ENCODE results near the gene PEX3. TPM values are rescaled to one million over a fixed set of nuclear protein-coding genes. Genes with fewer than 3 reads are reported as not detected.
A peak's percentile ranks its signal among the peaks of the same experiment; 100 is the strongest.

PEX3 gene
- total RNA-seq, 1 experiment from 2014 or later = 12.9 TPM

- Histone ChIP-seq H3K9me2 (ENCODE audit: insufficient read depth) (no peaks in the 10 kb centered on the region), H3K79me2 (ENCODE audit: insufficient read depth, low read length) (no peaks in the 10 kb centered on the region; the same call in 1 of the 2 replicates), H3K36me3 (ENCODE audit: control insufficient read depth in 1 of 2, insufficient read depth in 2 of 2, low read length in 2 of 2) (peaks cover 39 to 57% of the 10 kb centered on the region in 2 experiments), H3K4me3 (replicated peaks in 1 of 2; ENCODE audit: low read depth in 1 of 2, low read length in 2 of 2) (no peak overlapping the region), H3K27ac (ENCODE audit: low read depth, low read length) (no peak overlapping the region), H3K9ac (ENCODE audit: low read length) (no peak overlapping the region), H3K4me1 (ENCODE audit: control insufficient read depth in 1 of 2, insufficient read depth in 2 of 2, low read length in 2 of 2) (no peaks in the 10 kb centered on the region), H3K4me2 (ENCODE audit: low read length) (no peak overlapping the region), H2AFZ (ENCODE audit: low read depth, low read length, poor library complexity, severe bottlenecking) (no peak overlapping the region), H4K20me1 (ENCODE audit: insufficient read depth) (0 out of 2 replicates have a peak, but pooled peaks cover 3% of the 10 kb centered on the region), H3K27me3 (ENCODE audit: insufficient read depth, low read length) (no peaks in the 10 kb centered on the region), H3K9me3 (ENCODE audit: control insufficient read depth in 1 of 2, insufficient read depth in 1 of 2, low read depth in 1 of 2, low read length in 2 of 2) (no peaks in the 10 kb centered on the region)
- intact Hi-C loops (cut with micrococcal nuclease) = no loop called here
- BruUV-seq (replicated peaks) = no TSS peak
- TF ChIP-seq JUND (IDR thresholded peaks at IDR 0.05) = no peak
- TF ChIP-seq, protein P1, sequence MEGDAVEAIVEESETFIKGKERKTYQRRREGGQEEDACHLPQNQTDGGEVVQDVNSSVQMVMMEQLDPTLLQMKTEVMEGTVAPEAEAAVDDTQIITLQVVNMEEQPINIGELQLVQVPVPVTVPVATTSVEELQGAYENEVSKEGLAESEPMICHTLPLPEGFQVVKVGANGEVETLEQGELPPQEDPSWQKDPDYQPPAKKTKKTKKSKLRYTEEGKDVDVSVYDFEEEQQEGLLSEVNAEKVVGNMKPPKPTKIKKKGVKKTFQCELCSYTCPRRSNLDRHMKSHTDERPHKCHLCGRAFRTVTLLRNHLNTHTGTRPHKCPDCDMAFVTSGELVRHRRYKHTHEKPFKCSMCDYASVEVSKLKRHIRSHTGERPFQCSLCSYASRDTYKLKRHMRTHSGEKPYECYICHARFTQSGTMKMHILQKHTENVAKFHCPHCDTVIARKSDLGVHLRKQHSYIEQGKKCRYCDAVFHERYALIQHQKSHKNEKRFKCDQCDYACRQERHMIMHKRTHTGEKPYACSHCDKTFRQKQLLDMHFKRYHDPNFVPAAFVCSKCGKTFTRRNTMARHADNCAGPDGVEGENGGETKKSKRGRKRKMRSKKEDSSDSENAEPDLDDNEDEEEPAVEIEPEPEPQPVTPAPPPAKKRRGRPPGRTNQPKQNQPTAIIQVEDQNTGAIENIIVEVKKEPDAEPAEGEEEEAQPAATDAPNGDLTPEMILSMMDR (IDR thresholded peaks at IDR 0.05 in 2 of 3, conservative IDR thresholded peaks at IDR 0.05 in 1 of 3; ENCODE audit: borderline replicate concordance in 1 of 3, insufficient read depth in 1 of 3, low read depth in 2 of 3, low read length in 2 of 3) = no peak
- TF ChIP-seq TCF7L2 (IDR thresholded peaks at IDR 0.05; ENCODE audit: borderline replicate concordance, extremely low read depth, insufficient read depth, insufficient read length) = no peak
- no peak for TF ChIP-seq POLR2A (IDR thresholded peaks at IDR 0.05; ENCODE audit: borderline replicate concordance, extremely low read depth, insufficient read depth, insufficient read length)
- TF ChIP-seq ATF3 (IDR thresholded peaks at IDR 0.05) = no peak
- TF ChIP-seq RAD21 (IDR thresholded peaks at IDR 0.05; ENCODE audit: low read depth) = no peak
- no peak for TF ChIP-seq CBX3 (IDR thresholded peaks at IDR 0.05; ENCODE audit: low read depth)
- CTCF ChIA-PET = no interaction called here
- POLR2A ChIA-PET = no interaction called here
- RAD21 ChIA-PET (ENCODE audit: low non-redundant PET in 1 of 2, low total read pairs in 2 of 2, uncharacterized antibody in 2 of 2, unreplicated experiment in 2 of 2) = no interaction called here
- DNase-seq (ENCODE audit: low read depth, low spot score) (no peak), ATAC-seq (no peak)
Measured at GRCh38 chr6:143498428-143498827, 47.8 kb downstream of the PEX3 start.

GRCh38 chr6:143501851-143502250, 51.2 kb downstream of the PEX3 start:
- no TSS peak for BruUV-seq (replicated peaks)
- ChIA-PET RAD21 (ENCODE audit: low non-redundant PET in 1 of 2, low total read pairs in 2 of 2, uncharacterized antibody in 2 of 2, unreplicated experiment in 2 of 2) (no interaction called here), POLR2A (no interaction called here)

More at GRCh38 chr6:143501851-143502250, 51.2 kb downstream of the PEX3 start:
- H3K4me3 ChIP-seq (replicated peaks in 1 of 2; ENCODE audit: low read depth in 1 of 2, low read length in 2 of 2) = no peak overlapping the region
- H4K20me1 ChIP-seq (ENCODE audit: insufficient read depth) = no peaks in the 10 kb centered on the region
- TF ChIP-seq SRF (IDR thresholded peaks at IDR 0.05; ENCODE audit: low read depth) = no peak
- no peak for TF ChIP-seq TCF7L2 (IDR thresholded peaks at IDR 0.05; ENCODE audit: borderline replicate concordance, extremely low read depth, insufficient read depth, insufficient read length)
- TF ChIP-seq RAD21 (IDR thresholded peaks at IDR 0.05; ENCODE audit: low read depth) = peak; percentile 33; the same call in 1 of the 2 replicates
- no peaks in the 10 kb centered on the region for H3K9me2 ChIP-seq (ENCODE audit: insufficient read depth)
- ATAC-seq (no peak), DNase-seq (ENCODE audit: low read depth, low spot score) (no peak)
- no peaks in the 10 kb centered on the region for H3K27me3 ChIP-seq (ENCODE audit: insufficient read depth, low read length)
- no peak overlapping the region for H3K9ac ChIP-seq (ENCODE audit: low read length)
- H3K36me3 ChIP-seq (ENCODE audit: control insufficient read depth in 1 of 2, insufficient read depth in 2 of 2, low read length in 2 of 2) = peaks cover 32 to 51% of the 10 kb centered on the region in 2 experiments; a peak in 3 of 4 replicates
- H2AFZ ChIP-seq (ENCODE audit: low read depth, low read length, poor library complexity, severe bottlenecking) = no peak overlapping the region
- H3K9me3 ChIP-seq (ENCODE audit: control insufficient read depth in 1 of 2, insufficient read depth in 1 of 2, low read depth in 1 of 2, low read length in 2 of 2) = no peaks in the 10 kb centered on the region
- no peaks in the 10 kb centered on the region for H3K4me1 ChIP-seq (ENCODE audit: control insufficient read depth in 1 of 2, insufficient read depth in 2 of 2, low read length in 2 of 2)
- H3K4me2 ChIP-seq (ENCODE audit: low read length) = no peak overlapping the region
- intact Hi-C loops (cut with micrococcal nuclease) = no loop called here
- no peak overlapping the region for H3K27ac ChIP-seq (ENCODE audit: low read depth, low read length)
- H3K79me2 ChIP-seq (ENCODE audit: insufficient read depth, low read length) = peaks cover 4% of the 10 kb centered on the region; the same call in 1 of the 2 replicates
- CTCF ChIA-PET = interaction anchor here (1.3 kb wide), 1 partner anchor 1027 kb away, joined by 5 read pairs; no protein-coding TSS in a partner anchor

Data from HCT116 (cell line).